GM06990 (cell line): ENCODE data around the gene KAT8.

Source experiments
- DNase-seq: peaks from one replicate; pipeline ENCODE4 v3.0.0-alpha.2; 2011; ENCODE audit not compliant: insufficient read length; ENCODE audit errors: extremely low read depth
- H3K27me3 ChIP-seq: replicated peaks from 2 replicates; pipeline ENCODE4 v1.6.0; 2011; ENCODE audit warnings: low read length; ENCODE audit not compliant: control insufficient read depth, insufficient read depth
- H3K36me3 ChIP-seq: 2 replicates; pipeline ENCODE4 v1.5.1; 2011; ENCODE audit warnings: low read length; ENCODE audit not compliant: control insufficient read depth, insufficient read depth
- H3K4me3 ChIP-seq: replicated peaks from 2 replicates; pipeline ENCODE4 v1.5.1; 2011; ENCODE audit warnings: low read depth, mild to moderate bottlenecking, control low read depth, low read length
- TF ChIP-seq, protein P1 (sequence below): IDR thresholded peaks from 2 replicates; pipeline ENCODE4 v1.5.1; 2011; ENCODE audit warnings: low read length, control low read depth, mild to moderate bottlenecking, inconsistent platforms; ENCODE audit not compliant: insufficient read depth, poor library complexity, severe bottlenecking

The KAT8 gene

DNA sequence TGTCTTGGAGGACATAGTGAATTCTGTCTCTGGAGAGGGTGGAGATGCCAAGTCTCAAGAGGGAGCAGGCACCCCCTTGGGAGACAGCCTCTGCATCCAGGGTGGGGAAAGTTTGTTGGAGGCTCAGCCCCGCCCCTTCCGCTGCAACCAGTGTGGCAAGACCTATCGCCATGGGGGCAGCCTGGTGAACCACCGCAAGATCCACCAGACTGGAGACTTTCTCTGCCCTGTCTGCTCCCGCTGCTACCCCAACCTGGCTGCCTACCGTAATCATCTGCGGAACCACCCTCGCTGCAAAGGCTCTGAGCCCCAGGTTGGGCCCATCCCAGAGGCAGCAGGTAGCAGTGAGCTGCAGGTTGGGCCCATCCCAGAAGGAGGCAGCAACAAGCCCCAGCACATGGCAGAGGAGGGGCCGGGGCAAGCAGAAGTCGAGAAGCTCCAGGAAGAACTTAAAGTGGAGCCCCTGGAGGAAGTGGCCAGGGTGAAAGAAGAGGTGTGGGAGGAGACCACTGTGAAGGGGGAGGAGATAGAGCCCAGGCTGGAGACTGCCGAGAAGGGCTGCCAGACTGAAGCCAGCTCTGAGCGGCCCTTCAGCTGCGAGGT lies 38.0 kb upstream of the KAT8 start:
- H3K27me3 ChIP-seq: no peaks in the 10 kb centered on the region
- TF ChIP-seq, protein P1, sequence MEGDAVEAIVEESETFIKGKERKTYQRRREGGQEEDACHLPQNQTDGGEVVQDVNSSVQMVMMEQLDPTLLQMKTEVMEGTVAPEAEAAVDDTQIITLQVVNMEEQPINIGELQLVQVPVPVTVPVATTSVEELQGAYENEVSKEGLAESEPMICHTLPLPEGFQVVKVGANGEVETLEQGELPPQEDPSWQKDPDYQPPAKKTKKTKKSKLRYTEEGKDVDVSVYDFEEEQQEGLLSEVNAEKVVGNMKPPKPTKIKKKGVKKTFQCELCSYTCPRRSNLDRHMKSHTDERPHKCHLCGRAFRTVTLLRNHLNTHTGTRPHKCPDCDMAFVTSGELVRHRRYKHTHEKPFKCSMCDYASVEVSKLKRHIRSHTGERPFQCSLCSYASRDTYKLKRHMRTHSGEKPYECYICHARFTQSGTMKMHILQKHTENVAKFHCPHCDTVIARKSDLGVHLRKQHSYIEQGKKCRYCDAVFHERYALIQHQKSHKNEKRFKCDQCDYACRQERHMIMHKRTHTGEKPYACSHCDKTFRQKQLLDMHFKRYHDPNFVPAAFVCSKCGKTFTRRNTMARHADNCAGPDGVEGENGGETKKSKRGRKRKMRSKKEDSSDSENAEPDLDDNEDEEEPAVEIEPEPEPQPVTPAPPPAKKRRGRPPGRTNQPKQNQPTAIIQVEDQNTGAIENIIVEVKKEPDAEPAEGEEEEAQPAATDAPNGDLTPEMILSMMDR: no peak
- H3K4me3 ChIP-seq: no peak overlapping the region
- no peak for DNase-seq
- peaks cover 43% of the 10 kb centered on the region for H3K36me3 ChIP-seq

DNA sequence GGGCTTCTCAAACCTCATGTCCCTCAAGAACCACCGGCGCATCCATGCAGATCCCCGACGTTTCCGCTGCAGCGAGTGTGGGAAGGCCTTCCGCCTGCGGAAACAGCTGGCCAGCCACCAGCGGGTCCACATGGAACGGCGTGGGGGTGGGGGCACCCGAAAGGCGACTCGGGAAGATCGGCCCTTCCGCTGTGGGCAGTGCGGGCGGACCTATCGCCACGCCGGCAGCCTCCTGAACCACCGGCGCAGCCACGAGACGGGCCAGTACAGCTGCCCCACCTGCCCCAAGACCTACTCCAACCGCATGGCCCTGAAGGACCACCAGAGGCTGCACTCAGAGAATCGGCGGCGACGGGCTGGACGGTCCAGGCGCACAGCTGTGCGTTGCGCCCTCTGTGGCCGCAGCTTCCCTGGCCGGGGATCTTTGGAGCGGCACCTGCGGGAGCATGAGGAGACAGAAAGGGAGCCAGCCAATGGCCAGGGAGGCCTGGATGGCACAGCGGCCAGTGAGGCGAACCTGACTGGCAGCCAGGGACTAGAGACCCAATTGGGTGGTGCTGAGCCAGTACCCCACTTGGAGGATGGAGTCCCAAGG lies 37.3 kb upstream of the KAT8 start:
- TF ChIP-seq, protein P1: no peak
- no peaks in the 10 kb centered on the region for H3K27me3 ChIP-seq
- DNase-seq: no peak
- peaks cover 47% of the 10 kb centered on the region for H3K36me3 ChIP-seq
- H3K4me3 ChIP-seq: no peak overlapping the region

DNA sequence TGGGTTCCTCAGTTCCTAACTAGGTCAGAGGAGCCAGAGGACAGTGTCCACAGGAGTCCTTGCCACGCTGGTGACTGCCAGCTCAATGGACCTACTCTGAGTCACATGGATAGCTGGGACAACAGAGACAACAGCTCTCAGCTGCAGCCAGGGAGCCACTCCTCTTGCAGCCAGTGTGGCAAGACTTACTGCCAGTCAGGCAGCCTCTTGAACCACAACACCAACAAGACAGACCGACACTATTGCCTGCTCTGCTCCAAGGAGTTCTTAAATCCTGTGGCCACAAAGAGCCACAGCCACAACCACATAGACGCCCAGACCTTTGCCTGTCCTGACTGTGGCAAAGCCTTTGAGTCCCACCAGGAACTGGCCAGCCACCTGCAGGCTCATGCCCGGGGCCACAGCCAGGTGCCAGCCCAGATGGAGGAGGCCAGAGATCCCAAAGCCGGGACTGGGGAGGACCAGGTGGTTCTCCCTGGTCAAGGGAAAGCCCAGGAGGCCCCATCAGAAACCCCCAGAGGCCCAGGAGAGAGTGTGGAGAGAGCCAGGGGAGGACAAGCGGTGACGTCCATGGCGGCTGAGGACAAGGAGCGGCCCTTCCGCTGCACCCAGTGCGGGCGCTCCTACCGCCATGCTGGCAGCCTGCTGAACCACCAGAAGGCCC lies 36.6 kb upstream of the KAT8 start:
- H3K4me3 ChIP-seq: no peak overlapping the region
- no peaks in the 10 kb centered on the region for H3K27me3 ChIP-seq
- TF ChIP-seq, protein P1: no peak
- DNase-seq: no peak
- peaks cover 48% of the 10 kb centered on the region for H3K36me3 ChIP-seq

DNA sequence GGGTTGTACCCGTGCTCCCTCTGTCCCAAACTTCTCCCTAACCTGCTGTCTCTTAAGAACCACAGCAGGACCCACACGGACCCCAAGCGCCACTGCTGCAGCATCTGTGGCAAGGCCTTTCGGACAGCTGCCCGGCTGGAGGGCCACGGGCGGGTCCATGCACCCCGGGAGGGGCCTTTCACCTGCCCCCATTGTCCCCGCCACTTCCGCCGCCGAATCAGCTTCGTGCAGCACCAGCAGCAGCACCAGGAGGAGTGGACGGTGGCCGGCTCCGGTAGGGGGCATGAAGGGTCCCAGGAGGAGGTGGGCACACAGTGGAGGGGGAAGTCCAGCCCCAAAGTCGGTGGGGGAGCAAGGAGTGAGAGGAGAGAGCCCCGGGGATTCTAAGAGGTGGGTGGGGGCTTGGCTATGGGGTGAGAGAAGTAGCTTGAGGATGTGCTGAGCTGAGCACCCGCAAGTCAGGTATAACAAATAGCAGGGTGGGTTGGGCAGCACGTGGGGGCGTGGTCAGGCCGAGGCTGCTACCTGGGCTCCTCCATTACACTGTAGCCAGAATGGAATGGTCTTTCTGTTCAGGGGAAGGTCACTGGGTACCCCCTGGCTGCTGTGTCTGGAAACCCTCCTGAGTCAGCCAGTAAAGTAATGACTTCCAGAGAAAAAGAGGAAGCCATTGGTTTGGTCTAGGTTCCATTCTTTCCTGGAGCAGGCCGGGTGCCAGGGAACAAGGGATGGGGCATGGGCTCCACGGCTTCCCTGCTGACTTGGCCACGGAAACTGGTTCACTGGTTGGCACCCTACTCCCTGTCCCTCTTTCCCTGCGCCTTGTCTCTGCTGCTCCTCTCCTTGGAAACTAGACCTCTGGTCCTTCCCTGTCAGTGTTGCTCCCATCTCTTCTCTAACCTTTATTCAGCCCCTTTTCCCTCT lies 35.8 kb upstream of the KAT8 start:
- H3K36me3 ChIP-seq: peaks cover 46% of the 10 kb centered on the region

DNA sequence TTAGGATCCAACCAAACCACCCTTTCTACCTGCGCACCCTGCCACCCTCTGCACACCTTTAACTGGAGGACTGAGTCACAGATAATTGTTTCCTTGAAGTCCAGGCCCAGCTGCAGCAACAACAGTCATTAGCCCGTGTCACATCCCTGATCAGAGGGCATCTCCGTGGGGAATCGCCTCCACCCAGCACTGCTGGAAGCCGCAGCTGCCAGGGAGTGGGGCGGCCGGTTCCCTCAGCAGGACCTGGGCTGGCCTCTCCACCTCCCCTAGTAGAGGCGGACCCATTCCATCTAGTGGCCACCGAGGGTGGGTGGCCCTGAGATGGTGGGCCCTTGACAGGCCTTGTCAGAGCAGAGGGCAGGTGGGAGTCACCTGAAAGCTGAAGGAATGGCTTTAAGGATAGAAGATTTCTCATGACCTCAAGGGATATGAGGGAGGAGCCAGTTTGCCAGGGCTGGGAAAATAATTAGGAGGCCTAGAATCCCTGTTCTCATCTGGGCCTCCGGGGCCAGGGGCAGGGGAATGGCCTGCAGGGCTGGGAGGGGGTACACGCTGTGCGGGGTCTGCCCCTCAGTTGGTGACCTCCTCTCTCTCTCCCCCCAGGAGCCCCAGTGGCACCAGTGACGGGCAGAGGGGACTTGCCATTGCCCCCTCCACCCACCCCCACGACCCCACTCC lies 35.0 kb upstream of the KAT8 start:
- no peaks in the 10 kb centered on the region for H3K27me3 ChIP-seq
- no peak overlapping the region for H3K4me3 ChIP-seq
- TF ChIP-seq, protein P1: no peak
- H3K36me3 ChIP-seq: peaks cover 38% of the 10 kb centered on the region
- DNase-seq: no peak

More for the DNA sequence above, 35.8 kb upstream of the KAT8 start:
- Histone ChIP-seq H3K4me3 (no peak overlapping the region), H3K27me3 (no peaks in the 10 kb centered on the region)
- TF ChIP-seq, protein P1: no peak
- no peak for DNase-seq
